ENCODE measurements around the gene RAD51B.
"Not testable (repeated sequence)": the region's sequence is repeated elsewhere in the genome, so short reads cannot be mapped to it uniquely, and the experiment has no call there.

RAD51B gene

DNA sequence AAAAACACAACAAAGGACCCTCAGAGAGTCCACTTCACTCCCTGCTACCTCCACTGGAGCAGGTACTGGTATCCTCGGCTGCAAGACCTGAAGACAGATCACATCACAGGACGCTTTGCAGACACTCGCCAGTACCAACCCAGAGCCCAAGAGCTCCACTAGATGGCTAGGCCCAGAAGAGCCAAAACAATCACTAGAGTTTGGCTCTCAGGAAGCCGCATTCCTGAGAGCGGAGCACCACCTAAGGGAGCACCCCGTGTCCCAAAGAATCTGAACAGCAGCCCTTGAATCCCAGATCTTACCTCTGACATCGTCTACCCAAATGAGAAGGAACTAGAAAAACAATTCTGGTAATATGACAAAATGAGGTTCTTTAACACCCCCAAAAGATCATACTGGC, 399.8 kb downstream of the RAD51B start:
- no peak for DNase-seq

DNA sequence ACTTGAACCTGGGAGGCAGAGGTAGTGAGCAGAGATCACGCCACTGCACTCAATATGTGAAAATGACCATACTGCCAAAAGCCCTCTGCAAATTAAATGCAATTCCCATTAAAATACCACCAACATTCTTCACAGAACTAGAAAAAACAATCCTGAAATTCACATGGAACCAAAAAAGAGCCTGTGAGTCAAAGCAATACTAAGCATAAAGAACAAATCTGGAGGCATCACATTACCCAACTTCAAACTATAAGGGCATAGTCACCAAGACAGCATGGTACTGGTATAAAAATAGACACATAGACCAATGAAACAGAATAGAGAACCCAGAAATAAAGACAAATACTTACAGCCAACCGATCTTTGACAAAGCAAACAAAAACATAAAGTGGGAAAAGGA, 401.5 kb downstream of the RAD51B start:
- DNase-seq = not testable (repeated sequence)

DNA sequence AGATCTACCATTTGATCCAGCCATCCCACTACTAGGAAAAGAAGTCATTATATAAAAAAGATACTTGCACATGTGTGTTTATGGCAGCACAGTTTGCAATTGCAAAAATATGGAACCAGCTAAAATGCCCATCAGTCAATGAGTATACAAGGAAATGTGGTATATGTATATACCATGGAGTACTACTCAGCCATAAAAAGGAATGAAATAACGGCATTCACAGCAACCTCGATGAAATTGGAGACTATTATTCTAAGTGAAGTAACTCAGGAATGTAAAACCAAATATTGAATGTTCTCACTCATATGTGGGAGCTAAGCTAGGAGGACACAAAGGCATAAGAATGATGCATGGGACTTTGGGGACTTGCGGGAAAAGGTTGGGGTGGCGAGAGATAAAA, 402.6 kb downstream of the RAD51B start:
- no peak for DNase-seq

DNA sequence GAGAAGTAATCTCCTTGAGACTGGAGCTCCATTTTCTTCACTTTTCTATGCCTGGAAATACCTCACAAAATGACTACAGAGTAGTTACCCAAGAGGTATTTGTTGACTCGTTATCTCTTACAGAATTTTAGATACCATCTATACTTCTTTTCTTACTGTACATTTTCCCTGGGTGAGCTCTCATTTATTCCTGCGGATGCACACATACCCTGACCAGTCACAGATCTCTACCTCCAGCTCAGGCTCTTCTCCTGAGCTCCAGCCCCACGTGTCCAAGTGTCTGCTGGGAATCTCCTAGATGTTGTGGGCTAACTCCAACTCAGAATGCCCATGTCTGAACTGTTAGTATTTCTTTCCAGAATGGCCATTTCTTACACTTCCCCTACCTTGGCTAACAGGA, 403.1 kb downstream of the RAD51B start:
- DNase-seq = no peak

DNA sequence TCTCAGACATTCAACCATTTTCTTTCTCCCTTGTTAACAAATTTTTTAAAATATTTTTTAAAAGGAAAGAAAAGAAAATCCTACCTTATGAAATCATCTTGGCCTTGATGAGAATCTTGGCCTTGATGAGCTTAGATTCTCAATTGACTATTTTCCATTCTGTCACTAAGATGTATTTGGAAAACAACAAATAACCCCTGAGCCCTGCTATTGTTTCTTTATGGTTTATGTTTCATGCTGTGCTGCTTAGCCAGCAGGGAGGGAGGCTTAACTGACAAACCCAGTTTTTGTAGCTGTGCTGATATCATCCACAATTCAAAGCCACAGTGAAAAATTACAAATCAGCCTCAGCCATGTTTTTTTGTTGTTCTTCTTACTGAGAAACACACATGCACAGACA, 404.1 kb downstream of the RAD51B start:
- no peak for DNase-seq

DNA sequence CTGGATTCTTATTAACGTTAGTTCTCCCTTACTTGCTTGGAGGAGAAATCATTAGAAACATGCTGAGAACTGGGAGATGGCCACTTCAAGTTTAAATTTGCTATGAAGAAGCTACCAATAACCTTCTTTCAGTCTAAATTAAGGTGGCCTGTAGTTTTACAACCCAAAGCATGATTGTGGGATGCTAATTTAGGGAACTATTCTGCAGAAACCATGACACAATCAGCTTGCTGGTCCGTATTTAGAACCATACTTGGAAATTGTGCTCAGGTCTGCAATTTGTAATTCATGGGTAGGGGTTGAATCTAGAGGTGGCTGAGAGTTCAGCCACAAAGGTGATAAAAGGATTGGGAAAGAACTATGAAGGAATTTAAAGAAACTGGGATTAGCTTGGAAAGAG, 405.7 kb downstream of the RAD51B start:
- DNase-seq = no peak

DNA sequence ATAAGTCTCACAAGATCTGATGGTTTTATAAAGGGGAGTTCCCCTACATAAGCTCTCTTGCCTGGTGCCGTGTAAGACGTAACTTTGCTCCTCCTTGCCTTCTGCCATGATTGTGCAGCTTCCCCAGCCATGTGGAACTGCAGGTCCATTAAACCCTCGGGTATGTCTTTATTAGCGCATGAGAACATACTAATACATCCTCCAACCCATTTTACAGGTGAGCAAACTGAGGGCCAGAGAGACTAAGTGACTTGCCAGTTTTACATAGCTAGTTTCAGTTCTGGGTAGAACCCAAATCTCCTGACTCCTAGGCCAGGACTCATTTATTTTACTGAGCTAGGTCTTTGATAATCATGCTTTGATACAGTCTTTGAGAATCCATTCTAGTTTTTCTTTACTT, 406.9 kb downstream of the RAD51B start:
- no peak for DNase-seq

DNA sequence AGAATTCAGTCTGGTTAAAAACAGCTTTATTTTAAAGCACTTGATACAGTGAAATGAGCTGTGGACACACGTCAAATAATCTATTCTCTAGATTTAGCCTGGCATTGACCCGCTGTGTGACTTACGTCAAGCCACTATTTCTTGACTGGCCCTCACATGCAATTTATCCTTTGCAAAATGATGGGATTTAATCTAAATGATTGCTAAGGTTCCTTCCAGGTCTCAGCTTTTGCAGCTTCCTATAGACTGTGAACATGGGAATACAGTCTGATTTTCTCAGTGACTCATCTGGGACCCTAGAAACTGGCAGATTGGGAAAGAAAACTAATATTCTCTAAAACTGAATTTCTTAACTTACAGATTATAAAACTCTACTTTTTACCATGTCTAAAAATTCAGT, 409.1 kb downstream of the RAD51B start:
- no peak for DNase-seq

DNA sequence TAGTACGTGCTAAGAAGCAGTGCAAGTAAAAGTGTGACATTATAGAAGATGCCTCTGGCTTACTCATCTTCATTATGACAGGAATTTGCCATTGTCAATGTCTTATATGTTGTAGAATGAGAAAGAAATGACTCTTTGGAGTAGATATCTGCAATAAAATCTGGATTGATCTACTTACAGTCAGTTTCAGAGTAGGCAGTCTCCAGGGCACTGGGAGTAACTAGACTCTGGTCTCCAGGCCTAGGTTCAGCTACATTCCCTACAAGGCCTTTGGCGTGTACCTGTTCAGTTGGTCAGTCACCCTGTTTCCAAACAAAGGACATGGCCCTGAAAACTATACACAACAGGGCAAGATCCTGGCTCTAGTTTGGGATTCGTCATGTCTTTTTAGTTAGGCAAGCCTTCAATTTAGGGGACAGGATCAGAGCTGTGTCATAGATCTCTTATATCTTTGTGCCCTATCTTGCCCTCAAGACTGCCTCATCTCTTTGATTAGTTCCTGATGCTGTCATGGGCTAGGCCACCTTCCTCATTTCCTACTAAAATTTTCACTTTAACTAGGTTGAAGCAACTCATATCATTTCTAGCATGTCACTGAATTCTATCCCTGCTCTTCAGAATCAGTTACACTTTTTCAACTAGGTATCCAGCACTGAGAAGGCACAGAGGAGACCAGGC, 410.0 kb downstream of the RAD51B start:
- no peak for DNase-seq

DNA sequence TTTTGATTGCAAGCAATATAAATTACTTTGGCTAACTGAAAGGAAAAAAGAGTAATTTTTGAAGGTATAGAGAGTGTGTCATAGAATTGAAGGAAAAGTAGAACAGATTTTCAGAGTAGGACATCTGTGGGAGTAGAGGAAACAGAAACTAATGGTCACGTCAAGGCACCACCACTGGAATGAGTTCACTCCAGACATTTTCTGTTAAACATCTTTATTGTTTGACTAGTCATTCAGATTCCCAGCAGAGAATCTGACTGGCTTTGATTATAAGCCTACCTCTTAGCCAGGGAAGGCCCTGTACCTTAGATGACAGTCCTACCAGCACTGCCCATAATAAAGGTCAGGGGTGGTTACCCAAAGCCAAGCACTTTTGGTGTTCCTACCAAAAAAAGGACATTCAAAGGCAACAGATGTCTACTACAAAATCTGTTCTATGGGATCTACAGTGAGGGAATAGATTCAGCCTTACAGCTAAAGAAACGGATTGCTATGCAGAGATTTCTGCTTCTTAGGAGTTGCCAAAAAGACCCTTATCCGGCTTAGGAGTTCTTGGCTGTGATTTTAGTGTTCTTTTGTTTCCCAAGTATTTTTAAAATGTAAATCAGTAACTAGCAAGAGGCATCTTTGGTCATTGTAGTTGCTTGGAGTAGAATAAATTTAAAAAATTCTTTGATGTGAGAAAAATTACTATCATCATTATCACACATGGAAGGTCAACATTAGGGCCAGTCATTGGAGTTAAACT, 410.8 kb downstream of the RAD51B start:
- DNase-seq = no peak

DNA sequence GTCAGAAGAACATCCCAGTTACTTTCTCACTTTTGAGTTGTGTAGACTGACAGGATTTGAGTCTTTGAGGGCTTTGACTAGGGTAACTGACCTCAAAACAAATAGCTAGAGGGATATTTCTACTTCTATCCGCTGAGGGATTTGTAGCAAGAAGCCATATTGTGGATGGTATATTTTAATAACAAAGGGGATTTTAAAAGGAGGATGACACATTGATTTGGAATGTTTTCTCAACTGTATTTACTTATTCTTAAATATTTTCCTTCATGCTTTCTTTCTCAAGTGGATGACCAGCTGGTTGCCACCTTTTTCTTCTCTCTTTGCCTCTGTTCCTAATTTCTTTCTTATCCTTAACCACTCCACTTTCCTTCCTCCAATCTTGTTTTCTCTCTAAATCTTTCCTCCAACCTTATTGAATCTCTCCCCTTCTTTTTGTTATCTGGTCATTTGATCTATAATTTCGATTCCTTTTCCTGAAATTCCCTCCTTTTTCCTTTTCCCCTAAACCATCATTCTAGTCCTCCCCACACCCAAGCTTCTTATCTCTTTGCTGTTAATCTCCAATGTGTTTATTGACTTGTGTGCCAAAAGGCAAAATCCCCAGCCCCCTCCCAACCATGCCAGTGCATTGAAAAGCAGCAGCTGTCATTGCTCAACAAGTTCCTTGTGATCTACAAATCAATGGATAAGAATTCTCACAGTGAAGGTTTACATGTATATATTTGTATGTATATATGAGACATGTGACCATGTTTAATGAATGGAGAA, 411.6 kb downstream of the RAD51B start:
- DNase-seq = peak; percentile 73

DNA sequence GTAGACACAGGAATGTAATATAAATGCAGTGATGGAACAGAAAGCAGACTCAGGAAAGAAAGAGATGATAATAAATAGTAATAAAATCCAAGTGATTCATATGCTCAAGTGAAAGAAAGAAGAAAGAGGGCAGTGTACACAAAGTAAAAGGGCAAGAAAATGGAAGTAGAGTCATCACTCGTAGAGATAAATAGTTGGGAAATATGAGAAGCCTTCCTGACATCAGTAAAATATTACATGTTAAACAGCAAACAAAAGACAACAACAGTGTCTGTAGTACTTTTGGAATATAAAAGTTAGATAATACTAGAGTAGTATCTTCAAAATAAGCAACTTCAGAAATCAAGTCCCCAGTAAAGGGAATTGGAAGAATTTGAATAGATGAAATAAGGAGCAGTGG, 412.3 kb downstream of the RAD51B start:
- peak; percentile 32 for DNase-seq

DNA sequence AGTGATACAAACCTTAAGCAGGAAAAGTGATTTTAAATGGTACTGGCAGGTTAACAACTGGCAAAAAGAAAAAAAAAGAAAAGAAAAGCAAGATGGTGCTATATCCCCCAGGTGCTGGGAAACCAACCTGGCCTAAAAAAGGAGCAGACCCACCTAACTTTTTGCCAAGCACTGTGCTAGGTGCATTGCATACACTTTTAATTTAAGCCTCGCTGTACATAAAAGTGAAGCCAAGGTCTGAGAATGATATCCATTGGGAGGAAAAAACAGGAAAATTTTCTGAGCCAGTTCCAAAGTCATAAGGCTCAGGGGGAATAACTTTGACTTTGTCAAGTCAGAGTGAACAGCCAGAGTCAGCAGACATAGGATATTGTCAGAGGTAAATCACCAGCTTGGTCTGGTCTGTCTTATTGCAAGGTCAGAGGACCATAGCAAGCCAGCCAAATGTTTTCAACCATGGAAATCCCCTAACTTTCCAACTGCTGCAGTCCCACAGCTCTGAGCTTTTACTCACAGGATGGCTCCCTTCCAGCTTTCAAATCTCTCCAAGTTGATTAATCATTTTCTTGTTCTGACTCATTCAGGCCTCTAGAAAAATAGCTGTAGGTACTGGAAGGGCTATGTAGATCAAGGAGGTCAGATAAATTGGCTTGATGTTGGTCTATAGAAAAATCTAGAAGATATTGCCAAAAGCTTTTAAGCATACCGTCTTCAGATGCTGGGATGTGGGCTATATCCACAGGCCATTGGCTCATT, 412.9 kb downstream of the RAD51B start:
- DNase-seq = peak; percentile 100

DNA sequence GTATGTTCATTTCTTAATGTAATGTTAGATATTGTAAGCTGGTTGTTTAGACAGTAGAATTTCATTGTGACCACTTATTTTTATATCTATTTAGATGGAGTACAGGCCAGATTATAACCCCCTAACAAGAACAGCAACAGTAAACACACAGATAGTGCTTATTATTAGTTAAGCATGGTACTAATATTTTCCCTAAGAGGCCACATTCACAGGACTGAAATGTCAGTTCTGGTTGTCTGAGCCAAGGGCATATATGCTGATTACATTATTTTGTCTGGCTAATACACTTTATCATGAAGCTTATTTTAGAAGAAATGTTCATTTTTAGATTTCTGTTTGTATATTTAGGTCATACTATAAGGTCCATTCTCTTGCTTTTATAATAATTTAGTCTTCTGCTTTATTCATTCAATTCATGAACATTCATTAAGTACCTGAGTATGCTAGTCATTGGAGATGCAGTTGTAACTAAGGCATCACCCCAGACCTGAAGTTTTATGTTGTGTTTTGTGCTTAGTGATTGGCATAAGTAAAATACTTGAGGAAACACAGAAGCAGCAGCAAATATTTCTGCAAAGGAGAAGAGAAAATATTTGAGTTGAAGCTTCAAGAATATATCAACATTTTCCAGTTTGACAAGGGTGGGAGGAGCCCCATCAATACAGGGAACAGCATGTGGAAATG, 413.7 kb downstream of the RAD51B start:
- no peak for DNase-seq

DNA sequence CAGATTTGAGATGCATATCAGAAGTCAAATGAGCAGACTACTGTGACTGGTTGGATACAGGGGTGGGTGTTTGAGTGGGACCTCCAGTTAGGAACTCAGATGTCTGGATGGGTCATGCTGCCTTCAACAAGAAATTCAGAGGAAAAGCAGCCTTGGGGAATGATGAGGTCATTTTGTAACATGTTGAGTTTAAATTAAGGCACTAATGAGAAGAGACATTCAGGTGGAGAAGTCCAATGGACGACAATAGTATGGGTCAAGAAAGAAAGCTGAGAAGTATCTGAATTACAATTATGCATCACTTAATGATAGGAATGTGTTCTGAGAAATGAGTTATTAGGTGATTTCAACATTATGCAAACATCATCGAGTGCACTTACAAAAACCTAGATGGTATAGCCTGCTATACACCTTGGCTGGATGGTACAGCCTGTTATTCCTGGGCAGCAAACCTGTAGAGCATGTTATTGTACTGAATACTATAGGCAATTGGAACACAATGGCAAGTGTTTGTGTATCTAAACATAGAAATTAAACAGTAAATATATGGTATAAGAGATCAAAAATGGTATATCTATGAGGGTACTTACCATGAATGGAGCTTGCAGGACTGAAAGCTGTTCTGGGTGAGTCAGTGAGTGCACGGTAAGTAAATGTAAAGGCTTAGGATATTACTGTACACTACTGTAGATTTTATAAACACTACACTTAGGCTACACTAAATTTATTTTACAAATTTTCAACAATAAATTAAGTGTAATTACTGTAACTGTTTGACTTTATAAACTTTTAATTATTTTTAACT, 414.7 kb downstream of the RAD51B start:
- DNase-seq = no peak

DNA sequence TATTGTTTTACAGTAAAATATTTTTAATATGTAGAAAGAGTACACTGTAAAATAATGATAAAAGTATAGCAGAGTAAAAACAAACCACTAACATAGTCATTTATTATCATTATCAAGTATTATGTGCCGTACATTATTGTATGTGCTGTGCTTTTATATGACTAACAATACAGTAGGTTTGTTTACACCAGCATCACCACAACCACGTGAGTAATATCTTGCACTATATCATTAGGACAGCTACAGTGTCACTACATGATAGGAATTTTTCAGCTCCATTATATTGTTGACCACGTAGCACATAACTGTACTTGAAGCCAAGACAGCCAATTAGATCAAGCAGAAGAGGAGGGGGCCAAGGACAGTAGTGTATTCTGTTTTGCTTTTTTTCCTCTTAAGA, 415.4 kb downstream of the RAD51B start:
- DNase-seq = peak; percentile 54

DNA sequence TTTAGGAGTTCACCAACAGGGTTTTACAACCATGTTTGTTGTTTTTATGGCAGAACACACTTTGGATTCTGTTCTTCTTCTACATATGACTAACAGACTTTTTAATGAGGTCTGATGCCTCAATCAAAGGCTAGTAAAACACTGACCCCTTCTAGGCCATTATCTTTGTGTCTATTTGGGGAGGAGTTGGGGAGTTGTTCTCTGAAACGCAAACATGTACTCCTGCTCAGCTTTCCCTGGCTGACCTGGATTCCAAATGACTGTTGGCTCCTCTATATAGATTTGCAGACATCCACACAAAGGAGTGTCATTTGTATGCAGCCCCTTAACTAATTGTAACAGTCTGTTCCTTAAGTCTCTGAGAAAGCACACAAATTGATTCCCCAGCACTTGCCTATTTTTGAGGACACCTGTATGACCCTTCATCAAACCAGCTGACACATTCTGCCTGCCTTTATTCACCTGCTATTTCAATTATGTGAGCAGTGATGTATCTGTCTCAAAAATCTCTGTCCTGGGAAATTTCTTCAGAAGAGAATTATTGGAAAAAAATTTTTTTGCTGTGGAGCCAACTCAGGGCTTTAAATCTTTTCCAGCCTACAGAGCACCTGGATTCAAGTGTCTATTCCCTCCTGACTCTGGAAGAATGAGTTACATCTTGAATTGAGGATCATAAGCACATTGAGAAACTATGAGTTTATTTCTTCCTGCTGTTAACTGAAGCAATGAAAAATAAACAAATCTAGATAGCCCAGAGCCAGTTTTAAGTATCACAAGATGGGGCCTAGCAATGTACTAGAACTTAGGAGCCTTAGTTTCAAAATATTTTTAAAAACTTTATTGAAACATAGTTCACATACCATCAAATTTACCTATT, 417.2 kb downstream of the RAD51B start:
- no peak for DNase-seq

DNA sequence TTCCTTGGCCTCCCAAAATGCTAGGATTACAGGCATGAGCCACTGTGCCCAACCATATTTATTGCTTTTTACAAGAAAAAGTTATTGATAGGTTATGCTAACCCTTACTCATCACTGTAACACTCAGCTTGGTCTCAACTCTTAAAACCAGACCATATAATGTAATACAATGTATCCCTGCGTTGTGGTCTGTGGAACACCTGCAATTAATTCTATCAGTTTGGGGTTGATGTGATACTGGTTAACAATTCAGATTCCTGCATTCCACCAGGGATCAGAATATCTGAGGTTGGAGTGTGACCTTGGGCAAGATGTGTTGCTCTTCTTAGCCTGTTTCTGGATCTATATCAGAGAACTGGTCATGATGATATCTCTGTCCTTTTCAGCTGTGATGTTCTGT, 419.0 kb downstream of the RAD51B start:
- no peak for DNase-seq

DNA sequence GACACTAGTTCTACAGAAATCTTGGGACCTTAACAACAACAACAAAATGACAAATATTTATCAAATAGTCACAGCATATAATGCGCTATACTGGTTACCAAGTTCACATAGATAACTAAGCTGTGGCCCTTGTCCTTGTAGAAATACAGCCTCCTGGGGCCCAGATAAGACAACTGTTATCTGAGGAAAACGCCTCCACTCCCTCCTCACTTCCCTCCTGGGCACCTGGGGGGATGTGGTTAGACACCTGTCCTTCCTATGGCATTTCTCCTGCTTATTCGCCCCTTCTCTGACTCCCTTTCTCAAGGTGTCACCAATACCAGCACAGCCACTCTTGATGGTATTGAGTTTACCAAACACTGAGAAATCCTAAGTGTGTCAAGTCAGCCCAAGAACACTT, 419.4 kb downstream of the RAD51B start:
- no peak for DNase-seq

DNA sequence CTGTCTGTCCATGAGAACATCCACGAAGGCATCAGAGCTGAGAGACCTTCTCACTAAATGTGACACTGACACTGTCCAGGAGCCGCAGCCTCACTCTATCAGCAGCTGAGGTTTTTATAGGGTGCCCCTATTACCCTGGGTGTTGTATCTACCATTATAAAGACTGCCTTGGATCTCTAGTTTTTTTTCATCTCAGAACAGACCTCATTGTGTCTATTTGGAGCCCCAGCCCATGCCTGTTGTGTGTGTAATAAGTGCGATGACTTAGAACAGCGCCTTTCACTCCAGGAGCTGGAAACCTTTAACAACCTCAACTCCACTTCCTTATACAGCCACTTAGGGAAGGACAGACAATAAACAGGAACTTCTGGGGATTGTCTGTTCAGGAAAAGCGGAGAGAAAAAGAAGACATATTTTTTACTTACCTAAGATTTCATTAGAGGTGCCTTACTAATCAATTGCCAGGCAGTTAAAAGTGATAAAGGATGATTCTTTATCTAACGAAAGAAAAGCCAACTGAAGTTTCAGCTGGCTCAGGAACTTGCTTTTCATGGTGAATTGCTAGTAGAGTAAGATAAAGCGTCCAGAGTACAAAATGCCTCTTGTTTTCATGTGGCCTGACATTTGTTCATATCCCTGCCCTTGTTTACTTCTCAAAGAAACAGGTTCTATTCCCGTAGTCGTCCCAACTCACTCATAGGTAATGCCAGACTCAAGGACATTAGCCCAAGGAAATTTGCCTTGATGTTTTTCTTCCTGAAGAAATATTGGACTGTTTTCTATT, 420.6 kb downstream of the RAD51B start:
- no peak for DNase-seq
